GM19438 (cell line): Measurements from ENCODE around the gene MEGF9.

Experiments used
- ATAC-seq: cut with Tn5 transposase; IDR thresholded peaks from one replicate; pipeline ENCODE4 v1.9.1; 2021; ENCODE audit warnings: low read depth; ENCODE audit not compliant: unreplicated experiment

The MEGF9 gene

GRCh38 chr9:120733190-120733589 is 18.9 kb upstream of the MEGF9 start:
- no peak for ATAC-seq

- peak; percentile 64 for ATAC-seq
Observed at GRCh38 chr9:120730654-120731514, 16.6 kb upstream of the MEGF9 start.

GRCh38 chr9:120729791-120730241 is 15.5 kb upstream of the MEGF9 start:
- ATAC-seq: no peak

- ATAC-seq: no peak
Observed at GRCh38 chr9:120726484-120726883, 12.2 kb upstream of the MEGF9 start.

GRCh38 chr9:120725907-120726306 is 11.6 kb upstream of the MEGF9 start:
- ATAC-seq: no peak

GRCh38 chr9:120724757-120725400 is 10.6 kb upstream of the MEGF9 start:
- no peak for ATAC-seq

GRCh38 chr9:120723565-120723964 is 9.3 kb upstream of the MEGF9 start:
- ATAC-seq: no peak

GRCh38 chr9:120720404-120720803 is 6.1 kb upstream of the MEGF9 start:
- no peak for ATAC-seq

GRCh38 chr9:120718316-120718715 is 4.0 kb upstream of the MEGF9 start:
- ATAC-seq: no peak

- ATAC-seq: no peak
Observed at GRCh38 chr9:120717176-120717575, 2.9 kb upstream of the MEGF9 start.

- no peak for ATAC-seq
Observed at GRCh38 chr9:120716483-120716882, 2.2 kb upstream of the MEGF9 start.

- ATAC-seq: no peak
Observed at GRCh38 chr9:120715389-120715924, 1.2 kb upstream of the MEGF9 start.

GRCh38 chr9:120714846-120715388 is 647 bp upstream of the MEGF9 start:
- no peak for ATAC-seq

GRCh38 chr9:120713257-120714087 is 798 bp downstream of the MEGF9 start:
- ATAC-seq: no peak

GRCh38 chr9:120712539-120713031 is 1.7 kb downstream of the MEGF9 start:
- no peak for ATAC-seq

- no peak for ATAC-seq
Observed at GRCh38 chr9:120711841-120712538, 2.3 kb downstream of the MEGF9 start.

- ATAC-seq: no peak
Observed at GRCh38 chr9:120711354-120711753, 2.9 kb downstream of the MEGF9 start.

GRCh38 chr9:120710110-120710981 is 3.9 kb downstream of the MEGF9 start:
- ATAC-seq: no peak
